ENCODE results near the gene TMEM240.
"Not testable (repeated sequence)": the region's sequence is repeated elsewhere in the genome, so short reads cannot be mapped to it uniquely, and the experiment has no call there.

TMEM240 gene
- 0 to 0.27 reads per million in 2 donors for total RNA-seq

- peak in 4 of 5 experiments; percentile 19 to 69 (median 30) for DNase-seq
Measured at GRCh38 chr1:1540090-1540817, at the start of gene TMEM240. Gene TMEM240 (minus strand): TSS chr1:1540624. CDS start chr1:1540346, 278 bp downstream.

- DNase-seq = no peak
Measured at GRCh38 chr1:1583347-1584010, 43.1 kb upstream of the TMEM240 start.

DNA sequence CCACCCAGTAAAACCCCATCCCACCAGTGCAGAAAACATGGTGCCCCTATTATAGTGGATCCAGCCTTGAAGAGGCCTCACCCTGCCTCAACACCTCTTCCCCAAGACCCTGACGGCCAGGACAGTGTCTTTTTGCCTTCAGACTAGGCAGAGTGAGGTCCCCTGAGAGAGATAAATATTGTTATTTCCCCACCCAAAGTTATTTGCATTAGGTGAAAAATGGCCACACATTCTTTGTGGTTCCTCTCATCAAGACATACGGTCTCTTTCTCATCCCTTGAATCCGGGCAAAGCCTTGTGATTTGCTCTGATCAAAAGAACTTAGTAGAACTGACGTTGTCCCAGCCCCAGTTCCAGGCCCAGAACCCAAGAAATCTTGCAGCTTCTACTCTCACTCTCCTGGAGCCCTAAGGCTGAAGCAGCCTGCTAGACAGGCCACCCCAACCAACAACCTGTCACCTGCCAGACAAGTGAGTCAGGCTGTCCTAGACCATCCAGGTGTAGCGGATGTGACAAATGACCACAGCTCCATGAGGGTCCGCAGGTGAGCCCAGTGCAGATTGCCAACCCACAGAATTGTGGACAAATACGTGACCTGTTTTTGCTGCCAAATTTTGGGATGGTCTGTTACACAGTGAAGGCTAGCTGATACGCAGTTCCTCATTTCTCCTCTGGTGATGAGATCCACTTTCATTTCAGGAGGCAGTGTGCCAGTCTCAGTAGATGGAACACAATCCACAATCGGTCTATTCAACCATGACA, 42.3 kb upstream of the TMEM240 start:
- DNase-seq = no peak

- DNase-seq = no peak
Measured at GRCh38 chr1:1578371-1578940, 38.0 kb upstream of the TMEM240 start.

DNA sequence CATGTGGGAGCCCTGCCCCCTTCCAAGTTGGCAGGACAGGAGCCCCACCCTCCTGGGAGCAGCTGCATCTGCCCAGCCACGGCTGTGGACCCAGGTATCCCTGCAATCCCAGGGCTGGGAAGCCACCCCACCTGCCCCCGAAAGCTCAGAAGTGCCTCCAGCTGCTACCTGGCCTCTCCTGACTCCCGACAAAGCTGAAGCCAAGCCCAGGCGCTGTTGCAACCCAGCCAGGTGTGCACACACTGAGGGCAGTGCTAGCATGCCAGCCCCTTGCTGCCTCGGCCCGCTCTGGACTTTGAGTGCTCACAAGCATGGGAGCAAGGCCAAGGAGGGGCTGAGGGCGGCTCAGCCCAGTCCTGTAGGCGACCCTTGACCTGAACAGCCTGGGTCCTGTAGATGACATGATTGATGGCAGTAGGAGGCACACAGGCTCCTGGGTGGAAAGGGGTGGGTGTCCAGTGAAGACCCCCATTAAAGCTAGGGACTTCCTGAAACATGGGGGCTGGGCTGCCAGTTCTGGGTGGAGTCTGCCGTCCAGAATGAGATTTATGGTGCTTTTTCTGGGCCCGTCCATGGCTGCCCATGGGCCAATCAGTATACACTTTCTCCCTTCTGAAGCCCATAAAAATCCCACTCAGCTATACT, 37.1 kb upstream of the TMEM240 start:
- DNase-seq = no peak

GRCh38 chr1:1574721-1575537, 34.5 kb upstream of the TMEM240 start, which contains the start of gene SSU72:
Gene SSU72 (minus strand): TSS chr1:1574863. CDS start chr1:1574557, 306 bp downstream.
- peak; percentile 85 to 97 (median 87) for DNase-seq

DNA sequence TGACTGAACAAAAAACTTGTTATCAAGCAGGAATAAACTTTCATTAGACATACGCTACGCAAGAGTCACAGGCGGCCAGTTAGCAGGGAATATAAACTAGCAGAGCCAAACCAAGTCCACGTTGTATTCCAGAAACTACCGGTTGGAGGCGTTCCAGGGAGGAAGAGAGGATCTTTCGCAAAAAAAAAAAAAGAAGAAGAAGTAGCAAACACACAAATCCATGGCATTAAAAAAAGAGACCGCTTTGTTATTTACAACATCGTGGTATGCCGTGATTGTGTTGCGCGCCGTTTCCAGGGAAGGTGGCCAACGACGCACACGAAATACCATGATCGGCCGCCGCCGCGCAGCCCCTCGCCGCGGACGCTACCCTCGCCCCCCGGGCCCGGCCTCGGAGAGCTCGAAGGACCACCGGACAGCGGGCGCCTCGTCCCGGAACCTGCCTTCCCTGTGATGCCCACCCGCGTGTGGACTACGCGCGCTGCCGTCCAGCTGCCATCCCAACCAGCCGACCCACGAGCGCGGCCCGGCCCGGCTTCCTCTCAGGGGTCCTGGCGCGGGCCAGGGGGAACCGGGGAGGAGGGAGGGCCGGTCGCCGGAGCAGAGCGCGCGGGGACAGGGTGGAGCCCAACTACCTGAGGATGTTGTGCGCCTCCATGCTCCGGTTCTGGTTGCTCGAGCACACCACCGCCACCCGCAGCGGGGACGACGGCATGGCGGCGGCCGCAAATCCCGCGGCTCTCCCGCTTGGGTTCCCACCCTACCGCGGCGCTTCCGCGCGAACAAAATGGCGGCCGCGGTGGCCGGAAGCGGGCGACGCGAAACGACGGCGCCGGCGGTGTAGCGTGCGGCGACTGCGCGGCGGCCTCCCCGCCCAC, 33.7 kb upstream of the TMEM240 start:
- DNase-seq = peak; percentile 46 to 88 (median 71)

DNA sequence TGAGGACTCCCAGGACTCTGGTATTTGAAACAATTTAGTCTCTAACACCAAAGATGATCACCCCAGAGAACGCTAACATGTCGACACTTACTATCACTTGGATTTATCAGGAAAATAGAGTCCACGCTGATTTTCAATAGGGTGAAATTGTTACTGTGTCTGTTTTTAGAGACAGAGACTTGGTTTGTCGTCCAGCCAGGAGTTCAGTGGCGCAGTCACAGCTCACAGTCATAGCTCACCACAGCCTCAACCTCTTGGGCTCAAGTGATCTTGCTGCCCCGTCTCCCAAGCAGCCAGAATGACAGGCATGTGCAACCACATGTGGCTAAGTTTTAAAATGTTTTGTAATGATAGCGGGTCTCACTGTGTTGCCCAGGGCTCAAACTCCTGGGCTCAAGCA, 28.9 kb upstream of the TMEM240 start:
- no peak for DNase-seq

DNA sequence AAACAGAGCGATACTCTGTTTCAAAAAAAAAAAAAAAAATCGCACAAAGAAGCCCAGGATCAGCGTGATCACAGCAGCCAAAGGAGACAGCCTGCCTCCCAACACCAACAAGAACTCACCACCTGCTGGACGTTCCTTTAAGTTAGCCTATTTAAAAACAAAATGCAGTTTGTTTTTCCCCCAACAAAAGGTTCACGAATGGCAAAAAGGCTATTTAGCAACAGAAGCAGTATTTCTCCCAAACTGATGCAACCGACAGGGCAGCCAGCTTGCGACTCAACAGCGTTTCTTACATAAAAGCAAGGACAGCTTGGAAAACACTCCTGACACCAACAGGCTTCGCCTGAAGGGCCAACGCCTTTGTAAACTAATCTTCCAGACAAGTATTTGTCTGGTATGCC, 27.5 kb upstream of the TMEM240 start:
- DNase-seq = no peak

DNA sequence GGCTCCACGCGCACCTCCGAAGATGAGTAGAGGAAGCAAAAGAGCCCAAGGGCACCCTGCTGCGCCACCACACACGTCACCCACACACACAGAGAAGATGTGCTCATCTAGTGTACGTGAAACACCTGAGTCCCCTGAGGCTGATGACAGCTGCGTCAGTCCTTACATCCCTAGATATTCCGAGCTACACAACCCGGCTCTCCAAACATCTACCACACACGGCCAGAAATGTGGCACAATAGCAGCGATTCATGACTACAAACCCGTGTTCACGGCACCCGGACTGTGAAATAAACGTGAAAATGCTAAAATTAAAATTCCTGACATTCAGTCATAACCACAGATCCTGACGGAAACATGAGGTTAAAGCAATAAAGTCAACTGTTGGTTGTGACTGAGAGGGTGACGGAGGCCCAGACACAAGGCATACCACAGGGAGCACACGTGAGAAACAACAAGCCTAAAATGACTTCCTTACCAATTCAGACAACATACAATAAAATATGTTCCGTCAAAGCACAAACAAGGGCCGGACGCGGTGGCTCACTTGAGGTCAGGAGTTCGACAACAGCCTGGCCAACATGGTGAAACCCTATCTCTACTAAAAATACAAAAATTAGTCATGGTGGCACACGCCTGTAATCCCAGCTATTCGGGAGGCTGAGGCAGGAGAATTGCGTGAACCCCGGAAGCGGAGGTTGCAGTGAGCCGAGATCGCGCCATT, 26.9 kb upstream of the TMEM240 start:
- DNase-seq = no peak

DNA sequence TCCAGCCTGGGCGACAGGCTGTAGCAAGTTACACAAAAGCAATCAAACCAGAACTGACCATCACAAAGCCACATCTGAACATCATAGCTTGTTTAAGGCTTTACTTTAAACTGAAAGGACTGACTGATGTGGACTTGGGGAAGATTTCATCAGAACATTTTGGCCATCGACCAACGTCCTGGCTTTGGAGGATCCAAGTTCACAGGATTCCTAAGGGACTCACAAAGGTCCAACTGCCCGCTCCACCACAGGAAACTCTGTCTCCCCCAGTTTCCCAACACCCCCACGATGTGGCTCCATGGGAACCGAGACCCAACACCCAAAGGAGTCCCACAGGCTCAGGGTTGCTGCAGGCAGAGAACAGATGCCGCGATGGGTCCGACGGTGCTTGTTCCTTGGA, 24.9 kb upstream of the TMEM240 start:
- no peak for DNase-seq

DNA sequence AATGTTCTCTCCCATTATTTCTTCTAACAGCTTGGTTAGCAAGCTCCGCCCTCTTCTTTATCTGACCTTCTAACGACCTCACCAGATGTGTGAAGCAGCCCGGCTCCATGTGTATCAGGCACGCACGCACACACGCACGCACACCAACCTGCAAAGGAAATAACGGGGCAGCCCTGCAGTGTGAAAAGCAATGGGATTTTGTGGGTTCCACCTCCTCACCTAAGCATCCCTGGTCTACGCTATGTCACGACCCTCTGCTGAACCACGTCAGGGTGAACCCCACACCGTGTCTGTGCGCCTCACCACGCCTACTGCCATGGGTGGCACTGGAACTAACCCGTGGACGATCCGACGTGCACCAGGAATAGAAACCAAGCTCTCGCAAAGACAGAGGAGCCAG, 23.8 kb upstream of the TMEM240 start:
- no peak for DNase-seq

GRCh38 chr1:1563688-1564087, 23.3 kb upstream of the TMEM240 start:
- no peak for DNase-seq

GRCh38 chr1:1562556-1563195, 22.3 kb upstream of the TMEM240 start:
- DNase-seq = no peak

DNA sequence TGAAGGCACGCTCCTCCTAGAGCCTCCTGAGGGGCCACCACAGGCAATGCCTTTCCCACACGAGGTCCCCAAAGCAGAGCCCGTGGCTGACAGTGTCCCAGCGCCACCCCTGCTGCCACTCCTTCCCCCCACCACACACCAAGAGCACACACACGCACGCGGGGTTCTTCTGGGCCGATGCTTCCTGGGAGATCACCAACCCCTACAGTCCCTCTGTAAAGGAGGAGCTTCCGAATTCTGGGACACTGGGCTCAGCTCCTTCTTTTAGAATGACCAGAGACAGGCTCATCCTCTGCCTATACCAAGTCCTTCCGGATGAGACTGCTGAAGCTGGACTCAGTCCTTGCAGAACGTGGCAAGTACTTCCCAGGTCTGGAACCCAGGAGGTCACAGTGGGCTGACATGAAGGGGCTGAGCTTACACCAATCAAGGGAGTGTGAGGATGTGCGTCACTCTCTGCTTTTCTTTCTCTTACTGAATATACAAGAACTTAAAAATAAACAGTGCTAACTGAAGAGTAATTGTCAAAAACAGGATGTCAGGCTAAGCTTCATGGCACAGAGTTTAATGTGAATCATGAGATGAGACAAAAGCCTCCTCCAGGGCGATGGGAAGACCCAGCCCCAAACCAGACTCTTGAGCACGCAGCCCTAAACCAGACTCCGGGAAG, 21.5 kb upstream of the TMEM240 start:
- DNase-seq = no peak

GRCh38 chr1:1560178-1560577, 19.8 kb upstream of the TMEM240 start:
- DNase-seq = no peak

DNA sequence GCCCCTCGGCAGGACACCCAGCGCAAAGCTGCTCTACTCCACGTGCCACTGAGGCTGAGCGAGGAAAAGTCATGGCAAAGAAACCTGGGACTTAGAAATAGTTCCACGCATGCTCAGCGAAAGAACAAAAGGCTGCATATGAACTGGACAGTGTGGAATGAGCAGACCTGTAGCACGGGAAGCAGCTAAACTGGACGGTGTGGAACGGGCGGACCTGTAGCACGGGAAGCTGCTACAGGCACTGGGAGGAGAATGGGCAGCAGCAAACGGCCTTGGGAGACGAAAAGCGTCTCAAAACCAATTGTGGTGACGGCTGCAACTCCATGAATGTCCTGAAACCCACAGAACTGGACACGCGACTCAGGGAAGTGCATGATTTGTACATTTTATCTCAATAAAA, 18.6 kb upstream of the TMEM240 start:
- DNase-seq = no peak

- DNase-seq = no peak
Measured at GRCh38 chr1:1558591-1558990, 18.2 kb upstream of the TMEM240 start.

- DNase-seq = not testable (repeated sequence)
Measured at GRCh38 chr1:1557688-1558087, 17.3 kb upstream of the TMEM240 start.
